NB4 (cell line): Measurements from ENCODE around the gene CELF4.

Experiments
- CTCF ChIP-seq: IDR thresholded peaks from one replicate; pipeline ENCODE4 v1.5.1; 2012; ENCODE audit warnings: low read depth, low read length
- MAX ChIP-seq: IDR thresholded peaks from 2 replicates; pipeline ENCODE4 v1.6.1; 2011; ENCODE audit warnings: low read depth, low read length
- POLR2A ChIP-seq: IDR thresholded peaks from 2 replicates; pipeline ENCODE4 v1.6.1; 2011; ENCODE audit warnings: mild to moderate bottlenecking; ENCODE audit not compliant: insufficient read length; ENCODE audit errors: extremely low read depth

- no peak for TF ChIP-seq CTCF
- no peak for TF ChIP-seq POLR2A
- no peak for TF ChIP-seq MAX
Measured at GRCh38 chr18:37535968-37536367, 29.6 kb downstream of the CELF4 start.
